T-helper 2 cell treated with Interferon-gamma antibody and Interleukin-4, amounts not matched to agents 5 μg/mL and 100 μg/mL, for 36 hours (primary cell): ENCODE results near the gene GLIPR1.
"Not testable (repeated sequence)": the region's sequence is repeated elsewhere in the genome, so short reads cannot be mapped to it uniquely, and the experiment has no call there.

Experiments used
- DNase-seq: peaks from one replicate; pipeline ENCODE4 v3.0.0; 2021; ENCODE audit warnings: low spot score
- H3K27ac Mint-ChIP-seq: one replicate; pipeline ENCODE4 v1.8.0; 2021; ENCODE audit warnings: mild to moderate bottlenecking, mixed read lengths
- H3K27me3 Mint-ChIP-seq: one replicate; pipeline ENCODE4 v1.8.0; 2021; ENCODE audit warnings: low read depth, mixed read lengths
- H3K36me3 Mint-ChIP-seq: one replicate; pipeline ENCODE4 v1.8.0; 2021; ENCODE audit warnings: low read depth, mixed read lengths
- H3K4me1 Mint-ChIP-seq: one replicate; pipeline ENCODE4 v1.8.0; 2021; ENCODE audit warnings: low read depth, mixed read lengths
- H3K4me3 Mint-ChIP-seq: one replicate; pipeline ENCODE4 v1.8.0; 2022; ENCODE audit warnings: mild to moderate bottlenecking, moderate library complexity, mixed read lengths
- H3K9me3 Mint-ChIP-seq: one replicate; pipeline ENCODE4 v1.8.0; 2021; ENCODE audit warnings: mixed read lengths

GLIPR1 gene

GRCh38 chr12:75511116-75512048, 30.8 kb downstream of the GLIPR1 start, which contains the start of gene KRR1:
KRR1 (minus strand) TSS chr12:75511609; CDS start chr12:75511597, 12 bp downstream.
- Mint-ChIP-seq H3K27me3 (peaks cover 3% of the 10 kb centered on the region), H3K4me3 (peak within 1 kb of the TSS; percentile 99), H3K9me3 (peaks cover 8% of the 10 kb centered on the region), H3K36me3 (peaks cover 26% of the 10 kb centered on the region), H3K27ac (peak within 1 kb of the TSS; percentile 99), H3K4me1 (peaks cover 29% of the 10 kb centered on the region)
- peak; percentile 92 for DNase-seq

- H3K36me3 Mint-ChIP-seq, H3K4me3 Mint-ChIP-seq, DNase-seq, H3K9me3 Mint-ChIP-seq, H3K27ac Mint-ChIP-seq, H3K4me1 Mint-ChIP-seq: not testable (repeated sequence)
- H3K27me3 Mint-ChIP-seq, result peaks cover 26% of the 10 kb centered on the region
Observed at GRCh38 chr12:75521224-75521623, 40.7 kb downstream of the GLIPR1 start.

DNA sequence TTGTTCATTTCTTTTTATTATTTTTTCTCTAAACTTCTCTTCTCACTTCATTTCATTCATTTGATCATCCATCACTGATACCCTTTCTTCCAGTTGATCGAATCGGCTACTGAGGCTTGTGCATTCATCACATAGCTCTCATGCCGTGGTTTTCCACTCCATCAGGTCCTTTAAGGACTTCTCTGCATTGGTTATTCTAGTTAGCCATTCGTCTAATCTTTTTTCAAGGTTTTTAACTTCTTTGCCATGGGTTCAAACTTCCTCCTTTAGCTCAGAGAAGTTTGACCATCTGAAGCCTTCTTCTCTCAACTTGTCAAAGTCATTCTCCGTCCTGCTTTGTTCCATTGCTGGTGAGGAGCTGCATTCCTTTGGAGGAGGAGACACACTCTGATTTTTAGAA, 41.6 kb downstream of the GLIPR1 start:
- H3K9me3 Mint-ChIP-seq, result not testable (repeated sequence)

DNA sequence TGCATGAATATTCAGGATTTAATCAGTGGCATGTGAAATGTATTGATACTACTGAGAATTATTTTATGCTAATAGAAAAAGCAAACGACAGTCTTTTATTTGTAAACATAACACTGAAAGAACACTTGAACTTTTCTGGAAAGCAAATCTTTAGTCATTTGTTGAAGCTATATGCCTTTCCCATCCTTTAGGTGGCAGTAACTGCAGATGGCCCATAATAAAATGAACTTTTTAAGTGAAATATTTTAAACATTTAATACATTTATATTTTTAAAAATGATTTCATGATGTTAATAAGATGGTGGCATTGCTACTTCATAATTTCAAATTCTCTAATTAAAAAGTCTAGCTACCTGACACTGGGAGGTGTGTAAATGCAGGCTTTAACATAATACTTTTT, 44.7 kb downstream of the GLIPR1 start:
- no peak for DNase-seq
- H3K27me3 Mint-ChIP-seq, result peaks cover 40% of the 10 kb centered on the region
- H3K36me3 Mint-ChIP-seq, result no peaks in the 10 kb centered on the region
- peaks cover 6% of the 10 kb centered on the region for H3K4me1 Mint-ChIP-seq
- H3K27ac Mint-ChIP-seq, result no peak overlapping the region
- H3K4me3 Mint-ChIP-seq, result no peak overlapping the region
- no peaks in the 10 kb centered on the region for H3K9me3 Mint-ChIP-seq

More for the DNA sequence above, 41.6 kb downstream of the GLIPR1 start:
- not testable (repeated sequence) for H3K36me3 Mint-ChIP-seq, H3K4me1 Mint-ChIP-seq, H3K27ac Mint-ChIP-seq, DNase-seq, H3K4me3 Mint-ChIP-seq
- H3K27me3 Mint-ChIP-seq, result peaks cover 32% of the 10 kb centered on the region

- Mint-ChIP-seq H3K36me3 (no peaks in the 10 kb centered on the region), H3K27ac (no peak overlapping the region), H3K4me3 (no peak overlapping the region), H3K9me3 (no peaks in the 10 kb centered on the region), H3K4me1 (peaks cover 6% of the 10 kb centered on the region), H3K27me3 (peaks cover 39% of the 10 kb centered on the region)
- DNase-seq, result peak; percentile 25
Observed at GRCh38 chr12:75526655-75527511, 46.3 kb downstream of the GLIPR1 start.

GRCh38 chr12:75528272-75528671, 47.7 kb downstream of the GLIPR1 start:
- Mint-ChIP-seq H3K27ac (no peak overlapping the region), H3K9me3 (no peaks in the 10 kb centered on the region), H3K36me3 (no peaks in the 10 kb centered on the region), H3K4me1 (peaks cover 6% of the 10 kb centered on the region), H3K4me3 (no peak overlapping the region), H3K27me3 (peaks cover 33% of the 10 kb centered on the region)
- DNase-seq, result no peak

DNA sequence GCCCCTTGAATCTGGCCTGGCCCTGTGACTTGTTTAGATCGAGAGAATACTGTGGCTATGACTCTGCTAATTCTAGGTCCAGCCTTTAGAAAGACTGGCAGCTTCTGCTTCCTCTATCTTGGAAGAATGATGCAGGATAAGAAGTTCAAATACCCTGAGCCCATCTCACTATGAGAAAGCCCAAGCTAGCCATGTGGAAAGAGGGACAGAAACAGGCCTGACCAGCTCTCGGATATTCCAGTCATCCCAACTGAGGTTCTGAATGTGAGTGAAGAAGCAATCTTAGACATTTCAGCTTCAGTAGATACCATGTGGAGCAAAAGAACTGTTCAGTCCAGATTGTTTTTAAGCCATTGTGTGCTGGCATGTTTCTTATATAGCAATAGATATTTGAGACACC, 48.1 kb downstream of the GLIPR1 start:
- Mint-ChIP-seq H3K4me1 (peaks cover 6% of the 10 kb centered on the region), H3K27me3 (peaks cover 36% of the 10 kb centered on the region), H3K27ac (no peak overlapping the region), H3K9me3 (no peaks in the 10 kb centered on the region), H3K4me3 (no peak overlapping the region), H3K36me3 (no peaks in the 10 kb centered on the region)
- DNase-seq, result no peak

DNA sequence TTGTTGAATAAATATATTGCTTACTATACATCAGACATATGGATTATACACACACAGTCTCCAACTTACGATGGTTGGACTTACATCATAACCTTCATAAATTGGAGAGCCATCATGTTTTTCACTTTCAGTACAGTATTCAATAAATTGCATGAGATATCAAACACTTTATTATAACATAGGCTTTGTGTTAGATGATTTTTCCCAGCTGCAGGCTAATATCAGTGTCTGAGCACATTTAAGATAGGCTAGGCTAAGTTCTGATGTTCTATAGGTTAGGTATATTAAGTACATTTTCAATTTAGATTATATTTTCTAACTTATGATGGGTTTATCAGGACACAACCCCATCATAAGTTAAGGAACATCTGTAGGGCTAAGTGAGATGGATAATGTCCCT, 48.8 kb downstream of the GLIPR1 start:
- Mint-ChIP-seq H3K27ac (no peak overlapping the region), H3K4me3 (no peak overlapping the region), H3K4me1 (peaks cover 6% of the 10 kb centered on the region), H3K36me3 (no peaks in the 10 kb centered on the region), H3K27me3 (peaks cover 40% of the 10 kb centered on the region), H3K9me3 (no peaks in the 10 kb centered on the region)
- no peak for DNase-seq

DNA sequence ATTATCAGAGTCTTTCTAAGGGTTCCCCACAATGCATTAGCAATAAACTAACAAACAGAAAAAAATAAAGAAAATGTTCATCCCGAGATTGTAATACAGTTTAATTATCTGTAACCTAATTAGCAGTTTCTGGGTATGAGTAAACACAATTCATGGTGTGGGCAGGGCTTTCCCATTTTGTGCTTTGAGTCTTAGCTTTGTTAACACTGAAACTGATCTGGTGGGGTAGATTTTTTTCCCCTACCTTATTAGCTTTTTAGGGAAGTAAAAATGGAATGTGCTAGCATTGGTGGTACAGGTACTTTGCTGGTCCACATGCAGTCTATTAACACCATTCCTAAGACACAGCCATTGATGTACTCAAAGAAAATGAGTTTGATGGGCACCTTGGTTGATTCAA, 49.3 kb downstream of the GLIPR1 start:
- no peaks in the 10 kb centered on the region for H3K36me3 Mint-ChIP-seq
- H3K27me3 Mint-ChIP-seq, result peaks cover 40% of the 10 kb centered on the region
- H3K9me3 Mint-ChIP-seq, result no peaks in the 10 kb centered on the region
- H3K4me3 Mint-ChIP-seq, result no peak overlapping the region
- DNase-seq, result no peak
- H3K27ac Mint-ChIP-seq, result no peak overlapping the region
- H3K4me1 Mint-ChIP-seq, result peaks cover 6% of the 10 kb centered on the region

DNA sequence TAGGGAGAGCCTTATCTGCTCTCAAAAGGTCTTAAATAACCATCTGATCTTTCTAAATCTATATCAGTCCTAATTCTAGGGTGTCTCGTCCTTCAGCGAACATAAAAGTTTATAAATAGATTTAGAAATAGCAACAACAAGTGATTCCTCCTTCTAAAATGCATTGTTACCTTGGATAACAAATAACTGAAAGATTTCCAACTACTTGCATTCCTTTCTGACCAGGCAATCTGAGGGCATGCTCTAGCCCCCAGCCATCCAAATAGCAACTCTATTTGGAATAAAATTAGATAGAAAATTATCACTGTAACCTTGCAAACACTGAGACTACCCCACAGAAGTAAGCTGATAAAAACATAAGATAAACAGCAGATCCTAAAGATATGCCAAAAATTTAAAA, 52.7 kb downstream of the GLIPR1 start:
- H3K4me3 Mint-ChIP-seq, result no peak overlapping the region
- H3K36me3 Mint-ChIP-seq, result no peaks in the 10 kb centered on the region
- no peaks in the 10 kb centered on the region for H3K4me1 Mint-ChIP-seq
- no peak for DNase-seq
- H3K27ac Mint-ChIP-seq, result no peak overlapping the region
- H3K9me3 Mint-ChIP-seq, result no peaks in the 10 kb centered on the region
- peaks cover 31% of the 10 kb centered on the region for H3K27me3 Mint-ChIP-seq

- Mint-ChIP-seq H3K27ac (no peak overlapping the region), H3K27me3 (peaks cover 47% of the 10 kb centered on the region), H3K4me1 (no peaks in the 10 kb centered on the region), H3K36me3 (no peaks in the 10 kb centered on the region), H3K4me3 (no peak overlapping the region), H3K9me3 (no peaks in the 10 kb centered on the region)
- no peak for DNase-seq
Observed at GRCh38 chr12:75539889-75540288, 59.3 kb downstream of the GLIPR1 start.

DNA sequence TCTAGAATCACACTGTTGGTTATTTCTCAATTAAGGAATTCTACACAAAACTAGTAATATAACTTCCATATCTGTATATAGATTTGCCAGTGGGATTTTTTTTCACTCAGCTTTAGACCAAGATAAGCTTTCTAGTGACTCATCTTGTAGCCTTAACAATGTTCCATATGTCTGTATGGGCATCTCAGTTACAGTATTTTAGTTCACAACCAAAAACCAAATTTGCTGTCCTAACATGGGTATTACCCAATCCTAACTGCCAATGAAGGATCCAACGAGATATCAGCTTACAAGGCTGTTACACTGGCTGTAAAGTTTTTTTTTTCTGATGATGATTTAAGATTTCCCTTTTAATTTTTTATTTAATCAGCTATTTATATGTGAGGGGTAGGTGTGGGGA, 62.4 kb downstream of the GLIPR1 start:
- Mint-ChIP-seq H3K4me1 (no peaks in the 10 kb centered on the region), H3K36me3 (no peaks in the 10 kb centered on the region), H3K27ac (no peak overlapping the region), H3K9me3 (no peaks in the 10 kb centered on the region), H3K4me3 (no peak overlapping the region), H3K27me3 (peaks cover 53% of the 10 kb centered on the region)
- no peak for DNase-seq

DNA sequence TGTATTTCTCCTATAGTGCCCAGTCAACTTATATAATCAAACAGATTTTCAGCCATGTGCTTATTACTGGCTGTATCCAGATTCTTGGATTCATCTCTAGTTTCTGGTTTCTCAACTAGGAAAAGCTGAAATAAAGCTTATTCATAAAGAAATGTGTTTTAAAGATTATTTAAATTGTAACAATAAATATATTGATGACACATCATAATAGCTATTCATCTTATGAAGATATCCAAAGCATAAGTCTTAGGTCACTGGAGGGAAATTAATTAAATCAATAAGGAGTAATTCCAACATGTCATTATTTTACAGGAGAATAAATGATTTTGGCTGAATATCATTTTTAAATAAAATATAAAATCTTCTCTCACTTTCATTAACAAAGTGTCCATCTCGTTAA, 63.0 kb downstream of the GLIPR1 start:
- Mint-ChIP-seq H3K4me3 (no peak overlapping the region), H3K27me3 (peaks cover 57% of the 10 kb centered on the region), H3K4me1 (no peaks in the 10 kb centered on the region), H3K9me3 (no peaks in the 10 kb centered on the region), H3K36me3 (no peaks in the 10 kb centered on the region), H3K27ac (no peak overlapping the region)
- DNase-seq, result no peak

DNA sequence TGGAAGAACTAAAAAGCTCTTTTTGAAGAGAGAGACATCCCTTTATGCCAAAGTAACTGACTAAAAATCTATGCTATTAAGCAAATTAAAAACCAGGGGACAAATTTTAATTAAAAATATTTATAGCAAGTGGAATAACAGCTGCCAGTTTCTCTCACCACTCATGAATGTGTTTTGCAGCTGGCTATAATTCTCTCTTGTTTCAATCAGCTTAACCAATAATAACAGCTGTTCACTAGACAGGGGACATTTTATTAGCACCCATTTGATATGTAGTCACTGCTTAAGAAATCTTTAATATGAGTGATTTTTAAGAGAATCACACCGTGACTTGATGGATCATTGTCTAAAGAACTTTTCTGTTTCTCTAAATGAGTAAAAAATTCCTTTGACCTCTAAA, 65.1 kb downstream of the GLIPR1 start:
- Mint-ChIP-seq H3K27ac (no peak overlapping the region), H3K9me3 (no peaks in the 10 kb centered on the region), H3K36me3 (no peaks in the 10 kb centered on the region), H3K4me3 (no peak overlapping the region), H3K27me3 (peaks cover 65% of the 10 kb centered on the region), H3K4me1 (no peaks in the 10 kb centered on the region)
- no peak for DNase-seq
